GM18861 (cell line): ENCODE measurements around the gene ATP2B3.

ENCODE experiments used
- ATAC-seq: cut with Tn5 transposase; IDR thresholded peaks from one replicate; pipeline ENCODE4 v1.9.1; 2021; ENCODE audit not compliant: unreplicated experiment

ATP2B3 gene

GRCh38 chrX:153609917-153610835, 92.7 kb downstream of the ATP2B3 start:
- no peak for ATAC-seq

DNA sequence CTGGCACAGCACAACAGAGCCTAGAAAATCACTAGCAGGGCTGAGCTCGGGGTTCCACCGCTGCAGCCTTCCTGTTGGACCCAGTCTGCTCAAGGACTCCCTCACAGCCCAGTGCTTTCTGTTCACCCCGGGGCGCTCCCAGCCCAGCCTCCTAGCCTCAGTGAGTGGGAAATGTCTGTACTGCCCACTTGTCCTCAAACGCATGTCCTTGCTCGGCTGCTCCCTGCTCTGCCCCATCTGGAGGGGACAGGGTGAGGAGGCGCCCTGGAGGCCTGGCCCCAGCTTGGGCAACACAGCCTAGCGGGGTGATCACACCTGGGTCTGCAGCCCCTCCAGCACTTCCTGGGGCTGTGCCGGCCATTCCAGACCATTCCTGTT, 93.4 kb downstream of the ATP2B3 start:
- no peak for ATAC-seq

DNA sequence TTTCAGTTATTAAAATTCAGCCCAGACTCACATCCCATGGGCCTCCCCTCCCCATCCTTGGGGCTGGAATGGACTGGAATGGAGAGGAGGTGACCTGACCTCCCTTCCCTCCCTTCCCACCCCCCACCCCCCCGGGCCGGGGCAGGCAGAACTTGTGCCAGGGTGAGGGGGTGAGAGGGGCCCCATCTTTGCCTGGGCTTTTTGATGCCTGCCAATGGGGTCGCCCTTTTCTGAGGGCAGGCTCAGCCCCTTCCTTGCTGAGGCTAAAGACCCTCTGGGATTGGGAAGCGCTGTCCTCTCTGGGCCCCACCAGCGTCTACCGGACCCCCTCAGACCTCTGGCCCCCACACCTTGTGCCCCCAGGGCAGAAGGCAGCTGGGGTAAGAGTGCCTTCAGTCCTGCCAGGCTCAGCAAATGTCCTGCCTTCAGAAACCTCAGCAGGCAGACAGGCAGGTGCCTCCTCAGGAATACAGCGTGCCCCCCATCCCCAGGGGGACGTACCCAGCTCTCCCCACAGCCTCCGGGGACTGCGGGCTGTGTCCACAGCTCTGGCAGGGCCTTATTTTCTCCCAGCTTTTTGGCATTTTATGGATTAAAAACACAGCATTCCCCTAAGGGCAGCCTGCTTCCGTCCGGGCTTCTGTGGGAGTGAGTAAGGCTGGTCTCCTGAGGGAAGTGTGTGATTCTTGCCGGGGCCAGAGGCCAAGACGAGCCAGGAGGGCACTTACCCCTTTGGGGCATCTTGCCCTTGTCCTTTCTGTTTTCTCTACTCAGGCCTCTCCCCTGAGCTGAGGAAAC, 94.1 kb downstream of the ATP2B3 start:
- ATAC-seq, result no peak

- no peak for ATAC-seq
Observed at GRCh38 chrX:153612413-153612812, 95.0 kb downstream of the ATP2B3 start.

DNA sequence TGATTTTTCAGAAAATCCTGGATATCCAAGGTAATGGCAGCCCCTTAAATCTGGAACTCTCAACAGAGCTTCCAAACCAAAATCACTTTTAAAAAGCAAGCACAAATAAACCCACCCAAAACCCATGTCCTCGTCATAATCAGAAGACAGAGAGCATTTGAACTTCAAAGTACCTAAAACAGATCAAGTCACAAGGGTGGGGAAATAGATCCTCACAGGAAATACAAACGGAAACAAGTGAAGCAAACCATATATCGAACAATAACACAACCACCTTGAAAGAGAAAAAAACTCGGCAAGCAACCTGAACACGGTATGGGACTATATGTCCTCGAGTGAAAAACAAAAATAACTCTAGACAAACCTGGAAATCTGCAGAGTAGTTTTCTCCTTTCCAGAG, 97.4 kb downstream of the ATP2B3 start:
- no peak for ATAC-seq

- ATAC-seq, result no peak
Observed at GRCh38 chrX:153620576-153620975, 103.1 kb downstream of the ATP2B3 start.

DNA sequence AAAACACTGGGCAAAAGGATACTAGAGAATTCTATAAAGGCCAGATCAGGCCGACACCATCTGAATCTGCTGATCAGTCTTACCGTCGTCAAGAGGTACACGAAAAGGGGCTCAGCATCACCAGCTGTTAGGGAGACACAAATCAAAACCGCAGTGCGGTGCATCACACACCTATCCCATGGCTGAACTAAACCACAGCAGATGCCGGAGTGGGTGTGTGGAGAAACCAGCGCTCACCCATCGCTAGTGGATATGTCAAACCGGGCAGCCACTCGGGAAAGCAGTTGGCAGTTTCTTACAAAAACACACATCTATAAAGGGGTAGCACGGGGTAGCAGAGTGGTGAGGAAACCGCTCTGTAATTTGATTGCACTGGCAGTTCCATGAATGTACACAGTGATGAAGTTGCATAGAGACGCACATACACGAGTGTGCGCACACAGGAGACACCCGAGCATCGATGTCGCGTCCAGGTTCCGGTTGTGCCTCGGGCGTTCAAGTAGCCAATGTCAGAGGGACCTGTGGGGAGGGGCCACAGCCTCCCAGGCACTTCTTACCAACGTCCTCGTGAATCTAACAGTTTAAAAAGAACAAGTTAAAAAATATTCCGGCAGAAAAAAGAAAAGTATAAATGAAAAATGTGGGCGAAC, 104.6 kb downstream of the ATP2B3 start:
- ATAC-seq, result no peak

- ATAC-seq, result no peak
Observed at GRCh38 chrX:153622661-153623309, 105.3 kb downstream of the ATP2B3 start.

GRCh38 chrX:153623310-153624029, 106.0 kb downstream of the ATP2B3 start:
- no peak for ATAC-seq

- no peak for ATAC-seq
Observed at GRCh38 chrX:153624196-153625091, 107.0 kb downstream of the ATP2B3 start.

DNA sequence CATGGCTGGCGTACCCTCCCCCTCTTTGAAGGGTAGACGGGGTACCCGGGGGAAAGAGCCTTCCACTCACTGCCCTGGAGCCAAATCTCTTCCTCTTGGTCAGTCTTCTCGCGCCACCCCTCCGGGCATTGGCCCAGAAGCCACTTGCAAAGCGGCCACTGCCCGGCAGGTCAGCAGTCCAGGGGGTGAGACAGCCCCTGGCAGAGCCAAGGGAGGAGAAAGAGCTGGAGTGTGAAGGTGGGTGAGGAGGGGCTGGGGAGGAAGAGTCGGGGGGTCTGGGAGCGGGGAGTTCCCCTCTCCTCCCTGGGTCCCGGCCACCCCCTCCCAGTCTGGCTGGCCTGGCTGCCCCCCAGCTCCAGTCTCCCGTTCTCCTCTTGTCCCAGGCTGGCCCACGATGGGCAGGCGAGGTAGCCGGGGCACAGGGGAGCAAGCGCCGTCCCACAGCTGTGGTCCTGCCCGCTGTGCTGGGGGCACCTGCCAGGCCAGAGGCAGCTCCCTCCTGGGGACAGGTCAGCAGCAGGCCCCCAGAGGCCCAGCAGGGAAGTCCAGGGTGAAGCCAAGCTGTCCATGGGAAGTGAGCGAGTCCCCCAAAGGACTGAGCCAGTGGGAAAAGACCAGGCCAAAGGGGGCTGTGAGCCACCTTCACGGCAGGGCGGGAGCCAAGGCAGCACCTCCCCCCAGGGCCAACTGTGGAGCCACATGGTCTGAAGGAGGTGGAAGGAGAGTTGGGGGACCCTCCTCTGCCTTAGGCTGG, 108.0 kb downstream of the ATP2B3 start:
- ATAC-seq, result no peak

DNA sequence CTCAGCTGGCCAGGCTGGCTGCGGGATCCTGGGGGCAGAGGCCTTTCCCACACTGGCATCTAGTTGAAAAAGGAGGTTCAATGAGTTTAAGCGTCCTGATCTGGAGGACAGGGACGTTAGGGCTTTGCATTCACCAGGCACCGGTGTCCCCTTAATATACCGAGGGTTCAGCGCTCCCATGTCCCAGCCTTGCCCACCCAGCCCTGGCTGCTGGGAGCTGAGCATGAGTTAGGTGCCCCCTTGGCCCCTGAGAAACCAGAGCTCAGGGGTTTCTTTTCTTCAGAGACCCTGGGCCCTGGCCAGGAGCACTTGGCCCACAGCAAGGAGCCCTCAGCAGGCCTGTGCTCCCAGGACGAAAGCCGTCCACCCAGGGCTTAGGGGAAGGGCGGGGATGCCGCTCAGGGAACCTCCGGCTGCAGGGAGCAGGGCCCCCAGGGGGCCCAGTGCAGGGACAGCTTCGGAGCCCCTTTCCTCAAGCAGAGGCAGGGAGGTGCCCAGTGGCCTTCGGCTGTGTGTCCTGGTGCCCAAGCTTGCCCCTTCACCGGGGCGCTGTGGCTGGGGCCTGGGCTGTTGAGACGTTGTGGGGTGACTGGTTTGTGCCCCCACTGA, 108.7 kb downstream of the ATP2B3 start:
- ATAC-seq, result no peak

DNA sequence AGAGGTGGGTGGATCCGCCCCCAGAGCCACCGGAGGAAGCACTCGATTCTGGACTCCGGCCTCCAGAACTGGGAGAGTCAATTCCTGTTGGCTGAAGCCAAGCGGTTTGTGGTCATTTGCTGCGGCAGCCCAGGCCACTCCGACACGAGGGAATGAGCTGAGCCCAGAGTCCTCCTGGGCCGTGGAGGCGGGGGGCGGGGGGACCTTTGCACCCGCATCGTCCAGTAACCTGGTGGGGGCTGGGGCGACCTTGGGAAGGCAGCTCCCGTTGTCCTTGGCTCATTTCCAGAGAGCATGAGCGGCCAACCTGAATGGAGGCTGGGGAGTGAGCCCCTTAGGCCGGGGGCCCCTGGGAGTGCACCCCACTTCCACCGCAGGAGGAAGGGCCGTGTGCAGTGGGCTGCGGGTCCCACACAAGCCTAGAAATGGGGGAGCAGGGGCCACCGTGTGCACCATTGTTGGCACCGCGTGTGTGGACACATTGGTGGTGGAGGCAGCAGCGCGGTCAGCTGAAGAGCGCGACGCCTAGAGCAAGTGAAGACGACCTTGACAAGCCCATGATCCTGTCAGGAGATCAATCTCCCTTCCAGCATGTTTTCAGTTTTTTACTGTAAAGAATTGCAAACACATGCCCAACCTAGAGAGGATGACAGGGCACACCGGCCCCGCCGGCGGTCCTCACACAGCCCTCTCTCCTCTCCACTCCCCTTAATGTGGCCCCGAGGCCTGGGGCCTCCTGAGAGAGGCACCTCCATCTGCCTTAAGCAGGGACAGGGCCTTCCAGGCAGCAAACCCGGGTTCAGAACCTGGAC, 109.6 kb downstream of the ATP2B3 start:
- ATAC-seq, result no peak

DNA sequence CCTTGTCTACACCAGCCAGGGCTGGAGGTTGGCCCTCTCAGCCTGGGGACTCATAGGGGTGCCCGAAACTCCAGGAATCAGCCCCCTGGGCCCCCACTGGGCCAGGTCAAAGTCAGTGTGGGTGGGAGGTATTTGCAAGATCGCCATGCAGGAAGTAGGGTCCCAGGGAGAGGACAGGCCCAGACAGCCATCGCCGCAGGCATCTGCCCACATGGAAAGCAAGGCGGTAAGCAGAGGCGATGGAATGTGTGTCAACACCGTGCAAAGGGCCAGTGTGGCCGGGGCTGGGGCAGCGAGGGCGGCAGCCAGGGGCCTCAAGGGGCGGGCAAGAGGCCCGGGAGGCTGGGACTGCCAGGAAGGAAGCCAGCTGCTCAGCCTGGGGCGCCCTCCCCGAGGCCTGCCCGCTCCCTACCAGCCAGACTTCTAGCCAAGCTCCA, 110.3 kb downstream of the ATP2B3 start:
- no peak for ATAC-seq

DNA sequence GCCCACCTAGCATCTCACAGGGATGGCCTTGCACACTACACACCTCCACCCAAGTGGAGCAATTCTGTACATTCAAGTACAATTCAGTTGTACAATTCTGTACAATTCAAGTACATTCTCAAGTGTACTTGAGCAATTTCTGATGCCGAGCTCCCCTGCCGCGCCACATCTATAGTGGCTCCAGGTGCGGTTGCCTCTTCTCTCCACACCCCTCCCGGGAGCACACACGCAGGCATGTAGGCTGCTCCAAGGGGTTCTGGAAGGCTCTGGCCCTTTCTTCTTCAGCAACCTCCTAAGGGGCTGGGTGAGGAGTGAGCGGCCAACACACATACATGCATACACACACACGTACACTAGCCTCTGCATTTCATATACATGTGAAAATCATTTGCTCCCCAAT, 110.7 kb downstream of the ATP2B3 start:
- ATAC-seq, result no peak

- no peak for ATAC-seq
Observed at GRCh38 chrX:153628665-153629064, 111.2 kb downstream of the ATP2B3 start.

DNA sequence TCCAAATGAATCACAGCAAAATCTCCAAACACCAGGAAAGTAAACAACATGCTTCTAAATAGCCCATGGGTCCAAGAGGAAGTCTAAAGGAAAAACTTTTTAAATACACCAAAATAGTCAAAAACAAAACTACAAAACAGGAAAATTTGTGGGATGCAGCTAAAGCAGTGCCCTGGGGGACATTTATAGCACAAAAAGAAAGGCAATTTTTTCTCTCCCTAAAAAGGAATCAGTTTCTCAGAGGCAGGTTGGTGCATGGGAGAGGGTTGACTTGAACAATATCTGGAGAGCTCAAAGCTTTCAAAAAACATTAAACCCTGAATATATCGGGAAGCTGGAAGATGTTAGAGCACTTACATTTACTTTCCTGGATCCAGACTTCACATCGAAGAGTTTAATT, 113.9 kb downstream of the ATP2B3 start:
- ATAC-seq, result no peak
